ENCODE data around the gene POMP. TPM values are rescaled to one million over a fixed set of nuclear protein-coding genes. Genes with fewer than 3 reads are reported as not detected.

POMP gene
- total and polyA plus RNA-seq, 2 of the 4 experiments (the other 2 are of a cell fraction) = 60.2 to 68.4 TPM

DNA sequence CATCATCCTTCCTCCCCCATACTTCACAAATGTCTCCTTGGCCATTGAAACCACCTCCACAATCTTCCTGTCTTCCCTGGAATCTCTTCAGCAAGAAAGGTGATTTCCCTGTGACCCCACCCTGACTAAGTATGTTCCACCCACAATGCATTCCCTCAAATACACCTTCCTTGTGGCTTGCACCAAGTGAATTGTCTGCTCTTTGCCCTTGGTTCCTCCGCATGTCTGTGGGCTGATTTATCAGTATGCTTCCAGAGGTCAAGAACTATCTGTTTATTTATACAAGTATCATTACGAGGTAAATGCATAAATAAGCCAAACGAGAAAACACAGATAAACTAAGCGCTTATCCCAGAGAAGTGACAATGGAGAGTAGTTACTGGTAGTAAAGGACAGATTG is 45.4 kb upstream of the POMP start:
- no peak overlapping the region for H3K9ac ChIP-seq (ENCODE audit: low read depth, low read length)
- H3K56ac ChIP-seq (ENCODE audit: extremely low read depth, insufficient read depth, low read length) = no peak overlapping the region
- ChIA-PET CTCF (interaction anchor here (0.6 kb wide), 1 partner anchor 320 kb away, joined by 3 read pairs; no protein-coding TSS in a partner anchor), POLR2A (ENCODE audit: unreplicated experiment) (no interaction called here)
- H3K27ac ChIP-seq (ENCODE audit: insufficient read depth, low read length) = no peak overlapping the region
- no peaks in the 10 kb centered on the region for H3K79me1 ChIP-seq (ENCODE audit: low read depth in 1 of 2, low read length in 2 of 2)
- no peak for DNase-seq
- H2BK20ac ChIP-seq (ENCODE audit: low read depth, low read length) = peak overlapping the region; percentile 47; the same call in 1 of the 2 replicates
- H2BK15ac ChIP-seq (ENCODE audit: low read depth, low read length) = peak overlapping the region; percentile 59; the same call in 2 of the 3 replicates
- no peak overlapping the region for H2AK9ac ChIP-seq (replicated peaks; ENCODE audit: low read depth, low read length, poor library complexity)
- no peak overlapping the region for H3K18ac ChIP-seq (ENCODE audit: low read depth, low read length)
- TF ChIP-seq RFX5 (IDR thresholded peaks at IDR 0.05; ENCODE audit: low read depth, low read length) (no peak), CHD1 (IDR thresholded peaks at IDR 0.05; ENCODE audit: low read depth, low read length) (no peak), RAD21 (IDR thresholded peaks at IDR 0.05; ENCODE audit: low read length) (no peak), FOS (IDR thresholded peaks at IDR 0.05; ENCODE audit: low read depth, low read length) (no peak)
- H3K4me1 ChIP-seq (ENCODE audit: control insufficient read depth, insufficient read depth, low read length) = peaks cover 2% of the 10 kb centered on the region; the same call in 1 of the 2 replicates
- H3K9me1 ChIP-seq (ENCODE audit: insufficient read depth, low read length) = 0 out of 2 replicates have a peak, but pooled peaks cover 11% of the 10 kb centered on the region
- no TSS peak for BruUV-seq (replicated peaks)
- no peak overlapping the region for H2BK5ac ChIP-seq (ENCODE audit: low read depth, low read length, poor library complexity, severe bottlenecking)
- H3K23ac ChIP-seq (ENCODE audit: low read depth, low read length) = no peak overlapping the region
- peak overlapping the region; percentile 4 for H2BK120ac ChIP-seq (ENCODE audit: low read depth, low read length)
- no CpG with 5 or more reads among the region's 4 CpGs for WGBS, 2 experiments (ENCODE audit: extremely low coverage in 2 of 2, insufficient read length in 1 of 2)
- peak overlapping the region; percentile 36; the same call in 1 of the 2 replicates for H2AK5ac ChIP-seq (ENCODE audit: low read depth, low read length)
- intact Hi-C loops (cut with micrococcal nuclease) = no loop called here
- H3K4ac ChIP-seq (ENCODE audit: low read depth, low read length) = peak overlapping the region; percentile 40
- no peaks in the 10 kb centered on the region for H3K36me3 ChIP-seq (ENCODE audit: control insufficient read depth, insufficient read depth, low read length)
- no peaks in the 10 kb centered on the region for H3K9me3 ChIP-seq (ENCODE audit: control insufficient read depth, insufficient read depth, low read length)
- no peak for ATAC-seq (ENCODE audit: low read depth)
- no peak overlapping the region for H4K8ac ChIP-seq (ENCODE audit: low read depth in 2 of 2, low read length in 2 of 2)
- H3K4me2 ChIP-seq (ENCODE audit: low read depth, low read length) = no peak overlapping the region
- H2AFZ ChIP-seq (replicated peaks; ENCODE audit: low read length, poor library complexity) = no peak overlapping the region
- H4K20me1 ChIP-seq (ENCODE audit: insufficient read depth, low read length) = no peaks in the 10 kb centered on the region
- dilution Hi-C loops (cut with HindIII; ENCODE audit: low sequenced_read_pairs, unreplicated experiment) = no loop called here
- no peaks in the 10 kb centered on the region for H3K27me3 ChIP-seq (ENCODE audit: control insufficient read depth, insufficient read depth, low read length)
- peak overlapping the region; percentile 63; the same call in 1 of the 2 replicates for H3K14ac ChIP-seq (replicated peaks; ENCODE audit: low read depth, low read length)
- H4K91ac ChIP-seq (ENCODE audit: insufficient read depth, low read depth, low read length) = no peak overlapping the region
- no peak overlapping the region for H4K5ac ChIP-seq (ENCODE audit: low read depth, low read length)
- no peak overlapping the region for H3K4me3 ChIP-seq (ENCODE audit: insufficient read depth, low read depth, low read length)
- in situ Hi-C loops (cut with MboI; ENCODE audit: low sequenced_read_pairs) = no loop called here

Measured in IMR-90 (cell line).